ENCODE measurements around the gene IGSF3.

- TF ChIP-seq CTCF (IDR thresholded peaks at IDR 0.05) (no peak), POLR2A (IDR thresholded peaks at IDR 0.05) (no peak)
Observed at GRCh38 chr1:116699605-116700004, 32.1 kb upstream of the IGSF3 start.

Data from testis (tissue), 2 donors.